Right hindlimb (tissue), 1 donor: Measurements from ENCODE around the gene PFKM.
A peak's percentile ranks its signal among the peaks of the same experiment; 100 is the strongest.

Experiments used
- DNase-seq: peaks from one replicate; pipeline ENCODE4 v3.0.0-alpha.2; 2018

The PFKM gene

DNA sequence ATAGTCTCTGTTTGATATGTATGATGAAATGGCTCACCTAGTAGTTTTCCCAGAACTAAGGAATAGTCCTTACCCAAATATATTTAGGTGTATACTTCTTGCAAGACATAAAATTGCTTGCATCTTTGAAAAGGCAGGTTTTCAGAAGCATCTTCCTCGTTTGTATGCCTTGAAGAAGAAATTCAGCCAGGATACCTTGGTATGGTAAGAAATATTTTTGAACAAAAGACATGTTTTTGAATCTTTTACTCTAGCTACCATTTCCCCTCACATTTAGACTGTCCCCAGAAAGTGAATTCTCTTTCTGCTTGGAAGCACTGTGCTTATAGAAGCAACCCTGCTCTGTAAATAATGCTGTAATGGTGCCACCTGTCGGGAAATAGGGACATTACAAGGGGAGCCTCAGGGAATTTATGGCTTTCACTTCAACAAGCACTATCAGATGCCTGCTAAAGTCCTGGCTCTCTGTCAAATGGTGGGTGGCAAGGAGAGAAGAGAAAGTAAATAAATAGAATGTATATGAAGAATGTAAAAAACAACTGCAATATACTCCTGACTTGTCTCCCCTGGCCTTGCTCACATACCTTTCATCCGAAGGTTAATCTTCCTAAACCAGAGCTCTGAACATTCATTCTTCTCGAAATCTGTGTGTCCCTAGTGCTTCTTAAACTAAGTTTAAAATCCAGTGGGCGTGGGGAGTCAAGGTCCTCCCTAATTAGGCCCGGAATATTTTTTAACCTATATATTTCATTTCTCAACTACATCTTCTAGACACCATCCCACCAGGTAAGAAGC, 70.4 kb downstream of the PFKM start:
- DNase-seq = peak; percentile 63

GRCh38 chr12:48191096-48191495, 71.9 kb downstream of the PFKM start:
- no peak for DNase-seq

- no peak for DNase-seq
Observed at GRCh38 chr12:48192861-48193260, 73.7 kb downstream of the PFKM start.

DNA sequence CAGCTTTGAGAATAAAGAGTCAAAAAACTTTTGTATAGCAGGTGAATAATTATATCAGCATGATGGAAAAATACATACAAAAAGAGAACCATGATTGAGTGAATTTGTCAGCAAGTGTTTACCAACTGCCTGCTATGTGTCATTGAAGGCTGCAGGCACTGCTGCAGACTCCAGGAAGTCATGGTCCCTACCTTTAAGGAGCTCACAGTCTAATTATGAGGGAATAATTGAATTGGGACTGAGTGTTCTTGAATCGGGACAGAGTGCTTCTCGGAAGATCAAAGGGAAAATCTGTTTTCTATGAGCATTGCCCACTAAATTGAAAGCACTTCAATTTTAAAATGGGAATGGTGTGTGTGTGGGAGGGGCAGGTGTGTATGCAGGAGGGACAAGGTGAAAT, 74.5 kb downstream of the PFKM start:
- DNase-seq = no peak

DNA sequence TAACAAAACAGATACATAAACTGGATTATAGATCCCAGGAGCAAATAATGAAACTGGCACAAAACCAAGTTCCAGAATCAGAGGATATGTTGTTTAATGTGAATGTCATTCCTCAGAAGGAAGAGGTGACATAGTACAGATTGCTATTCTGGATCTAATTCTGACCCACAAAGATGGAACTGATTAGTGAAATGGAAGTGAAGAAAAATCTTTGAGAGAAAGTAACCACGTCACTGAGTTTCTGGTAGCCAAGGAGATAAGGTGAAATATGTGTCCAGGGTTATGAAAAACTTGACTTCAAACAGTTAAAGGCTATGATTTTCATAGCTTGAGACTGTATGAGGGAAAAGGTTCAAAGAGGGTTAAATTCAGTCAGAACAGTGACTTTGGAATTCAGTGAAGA, 75.6 kb downstream of the PFKM start:
- no peak for DNase-seq
